Stomach smooth muscle (tissue), 2 donors: Measurements from ENCODE around the gene ERBB2.

ENCODE experiments used
- H3K27ac ChIP-seq: one replicate; pipeline ENCODE4 v1.7.0; 2013; ENCODE audit warnings: mild to moderate bottlenecking, low read length, inconsistent platforms
- H3K27me3 ChIP-seq, 2 donors: one replicate each; pipeline ENCODE4 v1.7.0; 2013; ENCODE audit warnings: low read length in 2 of 2; ENCODE audit not compliant: insufficient read depth in 2 of 2, control insufficient read depth in 1 of 2
- H3K36me3 ChIP-seq, 2 donors: one replicate each; pipeline ENCODE4 v1.7.0; 2013; ENCODE audit warnings: low read length in 2 of 2; ENCODE audit not compliant: control insufficient read depth in 2 of 2, insufficient read depth in 2 of 2
- H3K4me1 ChIP-seq: one replicate; pipeline ENCODE4 v1.7.0; 2013; ENCODE audit warnings: low read length; ENCODE audit not compliant: control insufficient read depth, insufficient read depth
- H3K4me3 ChIP-seq, 2 donors: one replicate each; pipeline ENCODE4 v1.7.0; 2013; ENCODE audit warnings: low read length in 2 of 2
- H3K9ac ChIP-seq, 2 donors: one replicate each; pipeline ENCODE4 v1.7.0; 2013; ENCODE audit warnings: low read length in 2 of 2, mild to moderate bottlenecking in 1 of 2
- H3K9me3 ChIP-seq, 2 donors: one replicate each; pipeline ENCODE4 v1.7.0; 2013; ENCODE audit warnings: low read length in 2 of 2; ENCODE audit not compliant: control insufficient read depth in 2 of 2
- donor health status: healthy.
- donor health status: Pancreatic carcinoma.

ERBB2 gene

GRCh38 chr17:39700148-39700987 lies 504 bp downstream of the ERBB2 start:
- H3K27ac ChIP-seq, result peak overlapping the region; percentile 62
- peaks cover 32% of the 10 kb centered on the region for H3K4me1 ChIP-seq
- peak overlapping the region; percentile 73 to 78 for H3K9ac ChIP-seq
- H3K4me3 ChIP-seq, result peak overlapping the region; percentile 72 to 79
- H3K9me3 ChIP-seq, result no peaks in the 10 kb centered on the region
- H3K36me3 ChIP-seq, result no peaks in the 10 kb centered on the region
- no peaks in the 10 kb centered on the region for H3K27me3 ChIP-seq

DNA sequence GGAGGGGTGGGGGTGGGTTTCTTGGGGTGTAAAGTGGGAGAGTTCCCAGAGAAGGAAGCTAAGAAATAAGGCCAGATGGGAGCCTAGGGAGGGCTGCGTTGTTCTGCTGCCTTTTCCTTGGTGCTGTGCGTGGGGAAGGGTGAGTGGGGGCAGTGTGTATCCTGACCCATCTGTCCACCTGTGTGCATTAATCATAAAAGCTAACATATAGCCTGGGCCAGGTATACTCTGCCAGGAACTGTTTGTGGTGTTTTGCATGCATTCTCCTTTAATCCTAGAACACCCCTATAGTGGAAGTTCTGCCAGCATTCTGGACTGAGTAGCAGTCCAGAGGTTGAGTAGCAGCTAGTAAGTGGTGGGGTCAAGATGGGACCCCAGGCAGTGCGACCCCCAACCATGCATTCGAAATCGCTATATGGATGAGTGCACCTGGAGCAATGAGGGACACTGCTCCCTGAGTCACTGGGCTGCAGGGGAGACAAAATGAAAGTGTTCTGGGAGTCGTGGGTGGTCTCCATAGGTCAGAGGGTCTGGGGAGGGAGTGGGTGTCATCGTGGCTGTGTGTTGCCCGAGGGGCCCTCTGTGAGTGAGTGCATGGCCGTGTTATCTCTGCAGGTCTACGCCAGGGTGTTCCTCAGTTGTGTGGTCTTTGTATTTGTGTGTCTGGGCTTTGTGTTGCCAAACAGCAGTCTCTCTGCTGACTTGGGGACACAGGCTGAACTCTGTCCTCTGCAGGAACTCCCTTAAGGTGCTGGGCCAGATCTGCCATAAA lies 1.3 kb downstream of the ERBB2 start:
- Histone ChIP-seq H3K36me3 (no peaks in the 10 kb centered on the region), H3K27ac (peak overlapping the region; percentile 62), H3K4me1 (peaks cover 34% of the 10 kb centered on the region)

GRCh38 chr17:39701784-39702422 lies 2.0 kb downstream of the ERBB2 start:
- peaks cover 36% of the 10 kb centered on the region for H3K4me1 ChIP-seq
- peaks cover 0 to 2% of the 10 kb centered on the region in 2 donors for H3K36me3 ChIP-seq
- H3K4me3 ChIP-seq, result peak overlapping the region in 1 of 2 donors; percentile 79
- no peak overlapping the region for H3K9ac ChIP-seq
- no peaks in the 10 kb centered on the region for H3K9me3 ChIP-seq
- no peak overlapping the region for H3K27ac ChIP-seq
- no peaks in the 10 kb centered on the region for H3K27me3 ChIP-seq

More for the DNA sequence above, 1.3 kb downstream of the ERBB2 start:
- Histone ChIP-seq H3K9ac (peak overlapping the region; percentile 64 to 73), H3K27me3 (no peaks in the 10 kb centered on the region), H3K9me3 (no peaks in the 10 kb centered on the region), H3K4me3 (peak overlapping the region; percentile 72 to 79)

GRCh38 chr17:39702901-39703893 lies 3.3 kb downstream of the ERBB2 start:
- Histone ChIP-seq H3K9me3 (no peaks in the 10 kb centered on the region), H3K9ac (no peak overlapping the region), H3K27me3 (no peaks in the 10 kb centered on the region), H3K27ac (no peak overlapping the region), H3K36me3 (peaks cover 6 to 10% of the 10 kb centered on the region in 2 donors), H3K4me3 (no peak overlapping the region), H3K4me1 (peaks cover 36% of the 10 kb centered on the region)

GRCh38 chr17:39703913-39704312 lies 4.0 kb downstream of the ERBB2 start:
- peaks cover 36% of the 10 kb centered on the region for H3K4me1 ChIP-seq

DNA sequence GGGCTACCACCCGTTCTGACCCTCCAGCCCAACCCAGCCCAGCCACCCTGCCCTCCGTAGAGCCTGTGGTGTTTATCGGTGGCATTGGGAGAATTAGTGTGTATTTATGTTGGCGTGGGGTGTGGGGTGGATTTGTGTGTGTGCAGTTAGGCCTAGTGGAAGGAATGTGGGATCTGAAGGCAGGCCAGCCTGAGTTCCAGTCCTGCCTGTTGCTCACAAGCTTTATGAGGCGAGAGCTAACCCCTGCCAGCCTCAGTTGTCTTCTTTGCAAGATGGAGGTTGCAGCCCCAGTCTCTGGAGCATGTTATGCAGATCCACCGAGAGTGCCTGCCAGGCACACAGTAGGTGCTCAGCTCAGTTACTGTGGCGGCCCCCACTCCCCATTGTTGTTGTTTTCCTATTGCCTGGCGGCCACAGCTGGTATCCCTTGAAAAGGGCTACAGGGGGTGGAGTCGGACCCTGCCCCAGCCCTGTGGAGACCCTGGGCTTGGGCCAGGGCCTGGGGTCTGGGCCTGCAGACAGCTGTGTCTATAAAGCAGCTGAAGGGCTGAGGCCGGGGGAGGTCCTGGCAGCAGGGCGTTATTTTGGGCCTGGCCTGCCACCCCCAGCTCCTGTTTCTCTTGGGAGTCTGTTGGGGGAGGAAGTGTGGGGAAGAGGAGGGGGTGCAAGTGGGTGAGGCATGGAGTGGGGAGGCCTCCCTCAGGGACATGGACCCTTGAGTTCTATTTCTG lies 5.1 kb downstream of the ERBB2 start:
- no peak overlapping the region for H3K9ac ChIP-seq
- H3K36me3 ChIP-seq, result peaks cover 6 to 22% of the 10 kb centered on the region in 2 donors
- no peaks in the 10 kb centered on the region for H3K9me3 ChIP-seq
- no peak overlapping the region for H3K4me3 ChIP-seq
- H3K4me1 ChIP-seq, result peaks cover 31% of the 10 kb centered on the region
- H3K27ac ChIP-seq, result no peak overlapping the region
- no peaks in the 10 kb centered on the region for H3K27me3 ChIP-seq

More at GRCh38 chr17:39703913-39704312, 4.0 kb downstream of the ERBB2 start:
- Histone ChIP-seq H3K27ac (no peak overlapping the region), H3K9ac (no peak overlapping the region), H3K27me3 (no peaks in the 10 kb centered on the region), H3K4me3 (no peak overlapping the region), H3K9me3 (no peaks in the 10 kb centered on the region), H3K36me3 (peaks cover 6 to 15% of the 10 kb centered on the region in 2 donors)

- H3K4me1 ChIP-seq, result peaks cover 23% of the 10 kb centered on the region
- no peak overlapping the region for H3K9ac ChIP-seq
- H3K36me3 ChIP-seq, result peaks cover 6 to 29% of the 10 kb centered on the region in 2 donors
- H3K9me3 ChIP-seq, result no peaks in the 10 kb centered on the region
- no peak overlapping the region for H3K4me3 ChIP-seq
- no peaks in the 10 kb centered on the region for H3K27me3 ChIP-seq
- no peak overlapping the region for H3K27ac ChIP-seq
These were observed 6.0 kb downstream of the ERBB2 start for GRCh38 chr17:39705786-39706348.

DNA sequence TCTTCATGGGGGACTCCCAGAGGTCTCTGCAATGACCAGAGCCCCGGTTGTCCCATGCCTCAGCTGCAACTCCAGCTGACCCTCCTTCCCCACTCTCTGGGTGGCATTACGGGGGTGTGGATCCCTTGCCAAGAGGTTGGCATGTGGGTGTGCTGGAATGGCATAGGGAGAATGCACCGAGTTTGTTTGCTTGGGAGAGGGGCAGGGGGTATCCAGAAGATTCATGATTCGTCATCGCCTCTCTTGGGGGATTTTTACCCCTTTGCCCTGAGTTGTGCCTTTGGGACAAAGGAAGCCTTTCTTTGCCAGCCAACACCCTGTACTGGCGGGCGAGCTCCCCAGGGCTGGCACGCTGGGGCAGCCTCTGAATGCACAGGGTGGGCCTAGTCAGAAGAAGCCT lies 6.5 kb downstream of the ERBB2 start:
- H3K4me1 ChIP-seq, result peaks cover 18% of the 10 kb centered on the region
- no peak overlapping the region for H3K27ac ChIP-seq
- no peaks in the 10 kb centered on the region for H3K9me3 ChIP-seq
- no peak overlapping the region for H3K4me3 ChIP-seq
- H3K9ac ChIP-seq, result no peak overlapping the region
- no peaks in the 10 kb centered on the region for H3K27me3 ChIP-seq
- peaks cover 7 to 29% of the 10 kb centered on the region in 2 donors for H3K36me3 ChIP-seq

- no peak overlapping the region for H3K27ac ChIP-seq
- H3K27me3 ChIP-seq, result no peaks in the 10 kb centered on the region
- H3K4me1 ChIP-seq, result peaks cover 13% of the 10 kb centered on the region
- H3K9me3 ChIP-seq, result no peaks in the 10 kb centered on the region
- no peak overlapping the region for H3K9ac ChIP-seq
- H3K4me3 ChIP-seq, result no peak overlapping the region
- peaks cover 13 to 35% of the 10 kb centered on the region in 2 donors for H3K36me3 ChIP-seq
These were observed 7.1 kb downstream of the ERBB2 start for GRCh38 chr17:39706921-39707337.
